HFFc6 (cell line): ENCODE data around the gene PITPNC1. TPM values are rescaled to one million over a fixed set of nuclear protein-coding genes. Genes with fewer than 3 reads are reported as not detected.
"Not testable (repeated sequence)": the region's sequence is repeated elsewhere in the genome, so short reads cannot be mapped to it uniquely, and the experiment has no call there.

Source experiments
- DNase-seq: peaks from one replicate; pipeline ENCODE4 v3.0.0-alpha.2; 2018
- H3K27ac Mint-ChIP-seq: 2 replicates; pipeline ENCODE4 v1.8.0; 2020; ENCODE audit warnings: mild to moderate bottlenecking, mixed read lengths
- H3K27me3 Mint-ChIP-seq: 2 replicates; pipeline ENCODE4 v1.8.0; 2021; ENCODE audit warnings: mild to moderate bottlenecking, moderate library complexity, mixed read lengths; ENCODE audit not compliant: insufficient read depth
- H3K36me3 Mint-ChIP-seq: 2 replicates; pipeline ENCODE4 v1.8.0; 2021; ENCODE audit warnings: low read depth, mixed read lengths
- H3K4me1 Mint-ChIP-seq: 2 replicates; pipeline ENCODE4 v1.8.0; 2020; ENCODE audit warnings: low read depth, mixed read lengths
- H3K4me3 Mint-ChIP-seq: 2 replicates; pipeline ENCODE4 v1.8.0; 2020; ENCODE audit warnings: mild to moderate bottlenecking, moderate library complexity, mixed read lengths
- H3K9me3 Mint-ChIP-seq: 2 replicates; pipeline ENCODE4 v1.8.0; 2020; ENCODE audit warnings: mild to moderate bottlenecking, mixed read lengths
- CTCF ChIP-seq: fragments of 200-600 bp; sonication (generic); IDR thresholded peaks from 2 replicates; pipeline ENCODE4 v1.5.0; 2021; ENCODE audit warnings: antibody characterized with exemption, mild to moderate bottlenecking
- total RNA-seq, 6 experiments: library from RNA; stranded (reverse); fragmentation: NEBNext Ultra II Directional; extraction: Animal tissue kit (Norgen Biotek cat#: 25700); gene quantifications; 2 replicates in 1 of 6; 3 replicates in 5 of 6; pipeline ENCODE4 v1.2.3, GENCODE V29; 2021

PITPNC1 gene
- total RNA-seq, 6 experiments from 2014 or later = 6.9 to 11.1 (median 7.7) TPM

DNA sequence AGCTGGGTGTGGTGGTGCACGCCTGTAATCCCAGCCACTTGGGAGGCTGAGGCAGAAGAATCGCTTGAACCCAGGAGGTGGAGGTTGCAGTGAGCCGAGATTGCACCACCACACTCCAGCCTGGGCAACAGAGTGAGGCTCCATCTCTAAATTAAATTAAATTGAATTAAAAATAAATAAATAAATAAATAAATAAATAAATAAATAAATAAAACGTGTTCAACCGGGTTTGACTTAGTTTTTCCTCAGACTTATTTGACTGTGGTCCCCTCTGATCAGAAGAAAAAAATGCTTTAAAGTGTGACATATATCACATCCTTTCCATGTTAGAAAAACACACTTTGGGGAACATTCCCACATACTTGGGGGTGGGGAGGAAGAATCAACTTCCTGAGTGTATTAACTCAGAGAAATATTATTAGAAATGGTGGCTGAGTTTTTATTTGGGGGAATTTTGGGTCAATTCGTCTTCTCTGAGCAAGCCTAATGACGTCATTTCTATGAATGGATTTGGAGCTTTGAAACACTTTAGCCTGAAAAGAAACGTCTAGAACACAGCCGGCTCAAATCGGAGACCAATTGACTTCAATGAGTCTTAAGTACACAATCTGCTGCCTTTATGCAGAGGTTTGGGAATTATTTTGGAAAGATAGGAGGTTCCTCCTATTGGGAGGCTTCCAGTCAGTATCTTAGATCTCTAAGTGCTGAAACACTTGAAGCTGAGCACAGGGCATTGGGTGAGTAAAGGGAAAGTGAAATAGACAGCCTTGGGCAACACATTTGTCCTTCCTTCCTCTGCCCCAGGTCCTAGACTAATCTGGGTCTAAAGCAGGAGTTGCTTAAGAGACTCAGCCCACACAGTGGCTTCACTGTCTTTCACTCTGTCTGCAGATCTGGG is 132.6 kb downstream of the PITPNC1 start:
- DNase-seq = peak; percentile 23
- peaks cover 3% of the 10 kb centered on the region; the same call in 1 of the 2 replicates for H3K27me3 Mint-ChIP-seq
- H3K36me3 Mint-ChIP-seq = peaks cover 11% of the 10 kb centered on the region
- peaks cover 14% of the 10 kb centered on the region for H3K9me3 Mint-ChIP-seq
- H3K27ac Mint-ChIP-seq = peak overlapping the region; percentile 68
- peak overlapping the region; percentile 61; the same call in 1 of the 2 replicates for H3K4me3 Mint-ChIP-seq
- TF ChIP-seq CTCF = no peak
- peaks cover 36% of the 10 kb centered on the region for H3K4me1 Mint-ChIP-seq

GRCh38 chr17:67511012-67511411 is 133.9 kb downstream of the PITPNC1 start:
- DNase-seq = no peak
- no peak overlapping the region for H3K4me3 Mint-ChIP-seq
- peaks cover 43% of the 10 kb centered on the region for H3K4me1 Mint-ChIP-seq
- peaks cover 1% of the 10 kb centered on the region; the same call in 1 of the 2 replicates for H3K27me3 Mint-ChIP-seq
- TF ChIP-seq CTCF = no peak
- no peak overlapping the region for H3K27ac Mint-ChIP-seq
- peaks cover 14% of the 10 kb centered on the region for H3K9me3 Mint-ChIP-seq
- H3K36me3 Mint-ChIP-seq = peaks cover 11% of the 10 kb centered on the region

DNA sequence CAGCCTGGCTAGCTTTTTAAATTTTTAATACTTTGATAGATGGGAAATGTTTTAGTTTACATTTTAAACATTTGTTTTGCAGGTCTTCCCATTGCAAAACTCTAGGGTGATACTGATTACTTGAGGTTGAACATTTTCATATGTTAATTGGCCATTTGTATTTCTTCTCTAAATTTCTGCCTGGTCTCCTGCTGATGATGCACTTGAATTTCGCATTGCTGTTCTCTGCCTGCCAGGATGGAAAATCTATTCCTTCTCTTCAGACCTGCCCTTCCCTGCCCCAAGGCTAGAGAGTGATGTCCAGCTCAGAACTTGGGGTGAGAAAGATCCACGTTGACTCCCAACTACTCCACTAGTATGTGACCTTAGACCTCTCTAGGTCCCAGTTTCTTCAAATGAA is 134.7 kb downstream of the PITPNC1 start:
- no peak for DNase-seq
- no peak overlapping the region for H3K27ac Mint-ChIP-seq
- H3K4me1 Mint-ChIP-seq = peaks cover 42% of the 10 kb centered on the region
- no peak overlapping the region for H3K4me3 Mint-ChIP-seq
- H3K27me3 Mint-ChIP-seq = peaks cover 1% of the 10 kb centered on the region; the same call in 1 of the 2 replicates
- H3K36me3 Mint-ChIP-seq = peaks cover 11% of the 10 kb centered on the region
- peaks cover 14% of the 10 kb centered on the region for H3K9me3 Mint-ChIP-seq
- no peak for TF ChIP-seq CTCF

GRCh38 chr17:67514998-67515397 is 137.9 kb downstream of the PITPNC1 start:
- Mint-ChIP-seq H3K36me3 (peaks cover 9% of the 10 kb centered on the region; the same call in 1 of the 2 replicates), H3K4me3 (no peak overlapping the region), H3K4me1 (peaks cover 17% of the 10 kb centered on the region), H3K27ac (no peak overlapping the region), H3K9me3 (no peaks in the 10 kb centered on the region), H3K27me3 (peaks cover 1% of the 10 kb centered on the region; the same call in 1 of the 2 replicates)
- DNase-seq = no peak
- no peak for TF ChIP-seq CTCF

DNA sequence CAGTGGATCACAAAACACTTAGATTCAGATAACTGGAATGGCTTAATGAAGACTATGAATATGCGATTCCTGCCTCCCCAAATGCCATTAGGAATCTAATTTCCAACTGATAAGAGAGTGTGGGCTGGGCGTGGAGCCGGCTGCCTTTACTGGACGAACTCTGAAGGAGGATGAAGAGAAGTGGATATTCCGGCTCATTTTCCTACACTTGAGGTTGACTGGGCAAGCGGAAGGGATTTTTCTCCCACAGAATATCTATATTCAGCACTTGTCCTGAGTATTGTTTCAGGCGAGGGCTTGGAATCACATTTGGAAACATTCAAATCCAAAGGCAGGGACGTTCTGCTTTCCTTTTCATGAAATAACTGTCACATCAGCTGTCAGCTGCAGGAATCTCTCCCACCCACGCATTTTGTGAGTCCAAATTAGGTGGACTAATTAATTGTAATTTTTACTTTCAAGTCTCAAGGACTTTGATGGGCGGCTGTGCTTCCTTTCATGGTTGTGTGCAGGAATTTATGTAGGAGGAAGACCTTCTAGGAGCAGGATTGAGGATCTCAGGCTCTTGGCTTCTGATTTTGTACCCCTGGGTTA is 138.5 kb downstream of the PITPNC1 start:
- H3K4me1 Mint-ChIP-seq = peaks cover 16% of the 10 kb centered on the region

DNA sequence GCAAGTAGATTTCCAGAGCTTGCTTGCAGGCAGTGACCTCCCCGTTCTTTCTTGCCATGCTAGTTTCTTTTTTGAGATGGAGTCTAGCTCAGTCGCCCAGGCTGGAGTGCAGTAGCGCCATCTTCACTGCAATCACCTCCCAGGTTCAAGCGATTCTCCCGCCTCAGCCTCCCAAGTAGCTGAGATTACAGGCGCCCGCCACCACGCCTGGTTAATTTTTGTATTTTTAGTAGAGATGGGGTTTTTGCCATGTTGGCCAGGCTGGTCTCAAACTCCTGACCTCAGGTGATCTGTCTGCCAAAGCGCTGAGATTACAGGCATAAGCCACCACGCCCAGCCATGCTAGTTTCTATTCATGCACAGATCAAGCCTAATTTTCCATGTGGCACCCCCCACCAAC is 139.5 kb downstream of the PITPNC1 start:
- peaks cover 22% of the 10 kb centered on the region for H3K4me1 Mint-ChIP-seq
- not testable (repeated sequence) for H3K9me3 Mint-ChIP-seq, DNase-seq, H3K27me3 Mint-ChIP-seq, H3K4me3 Mint-ChIP-seq, H3K36me3 Mint-ChIP-seq, H3K27ac Mint-ChIP-seq

More for the DNA sequence above, 138.5 kb downstream of the PITPNC1 start:
- H3K27ac Mint-ChIP-seq = no peak overlapping the region
- peaks cover 1% of the 10 kb centered on the region; the same call in 1 of the 2 replicates for H3K27me3 Mint-ChIP-seq
- no peaks in the 10 kb centered on the region for H3K9me3 Mint-ChIP-seq
- peaks cover 9% of the 10 kb centered on the region; the same call in 1 of the 2 replicates for H3K36me3 Mint-ChIP-seq
- no peak for TF ChIP-seq CTCF
- no peak for DNase-seq
- no peak overlapping the region for H3K4me3 Mint-ChIP-seq
